ENCODE measurements around the gene ROR1. TPM values are rescaled to one million over a fixed set of nuclear protein-coding genes. Genes with fewer than 3 reads are reported as not detected.

The ROR1 gene
- polyA plus RNA-seq, 1 of the 3 experiments (the other 2 are of a cell fraction): 4.0 TPM

DNA sequence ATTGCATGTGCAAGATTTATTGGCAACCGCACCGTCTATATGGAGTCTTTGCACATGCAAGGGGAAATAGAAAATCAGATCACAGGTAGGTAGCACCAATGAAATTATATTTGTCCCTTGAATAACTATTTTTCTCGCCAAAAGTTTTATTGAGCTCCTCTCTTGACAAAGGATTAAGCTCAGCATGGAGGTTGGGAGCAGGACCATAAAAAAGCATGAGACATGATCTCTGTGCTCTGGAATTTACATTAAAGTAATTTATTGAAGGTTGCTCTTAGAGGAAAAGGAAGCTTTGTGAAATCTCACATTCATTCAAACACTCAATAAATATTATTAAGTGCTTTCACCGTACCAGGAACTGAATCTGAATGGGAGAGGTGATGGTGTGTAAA lies 363.6 kb downstream of the ROR1 start (continued):
- no peak for TF ChIP-seq POLR2AphosphoS5 (IDR thresholded peaks at IDR 0.05; ENCODE audit: low read depth, low read length)
- TF ChIP-seq JUND (IDR thresholded peaks at IDR 0.05): no peak
- TF ChIP-seq YY1 (IDR thresholded peaks at IDR 0.05; ENCODE audit: low read depth): no peak

DNA sequence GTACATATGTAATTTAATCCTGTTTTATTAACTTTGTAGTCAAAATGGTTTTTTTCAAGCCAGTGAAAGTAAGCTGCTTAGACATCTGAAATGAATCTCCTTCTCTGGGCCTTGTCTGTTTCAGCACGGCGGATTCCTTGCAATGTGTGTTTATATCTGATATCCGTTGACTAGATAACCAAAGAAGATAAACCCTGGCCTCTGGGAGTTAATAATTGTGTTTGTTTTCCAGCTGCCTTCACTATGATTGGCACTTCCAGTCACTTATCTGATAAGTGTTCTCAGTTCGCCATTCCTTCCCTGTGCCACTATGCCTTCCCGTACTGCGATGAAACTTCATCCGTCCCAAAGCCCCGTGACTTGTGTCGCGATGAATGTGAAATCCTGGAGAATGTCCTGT lies 366.1 kb downstream of the ROR1 start:
- DNase-seq: no peak
- H3K9me2 ChIP-seq: no peaks in the 10 kb centered on the region
- H3K79me2 ChIP-seq (ENCODE audit: insufficient read depth): no peaks in the 10 kb centered on the region
- H3K27me3 ChIP-seq (ENCODE audit: insufficient read depth): no peaks in the 10 kb centered on the region
- no peak overlapping the region for H2AFZ ChIP-seq (ENCODE audit: low read depth)
- peak overlapping the region in 1 of 2 experiments; percentile 79; a peak in 2 of 4 replicates for H3K27ac ChIP-seq (ENCODE audit: low read depth in 2 of 2, low read length in 1 of 2)
- peaks cover 0 to 51% of the 10 kb centered on the region in 2 experiments for H3K36me3 ChIP-seq (replicated peaks in 1 of 2; ENCODE audit: control insufficient read depth in 1 of 2, insufficient read depth in 2 of 2, low read length in 1 of 2)
- 87% methylated on average over 10 of the region's 10 CpGs for WGBS (ENCODE audit: low lambda C conversion rate)
- CTCF ChIA-PET: interaction anchor here (0.9 to 5.8 kb wide), 14 partner anchors 24 to 523 kb away, joined by 3 to 61 read pairs (median 4); partner anchors contain the start of gene ROR1
- H3K9ac ChIP-seq: no peak overlapping the region
- no peak overlapping the region for H3K4me3 ChIP-seq (ENCODE audit: low read depth in 2 of 2, low read length in 1 of 2)
- H3K4me2 ChIP-seq: no peak overlapping the region
- no peaks in the 10 kb centered on the region for H4K20me1 ChIP-seq (ENCODE audit: insufficient read depth)
- POLR2A ChIA-PET: no interaction called here
- H3K4me1 ChIP-seq (ENCODE audit: control insufficient read depth in 1 of 2, insufficient read depth in 2 of 2, low read depth in 1 of 2, low read length in 1 of 2): peaks cover 13 to 16% of the 10 kb centered on the region in 2 experiments
- H3F3A ChIP-seq (replicated peaks; ENCODE audit: insufficient read depth): no peaks in the 10 kb centered on the region
- TF ChIP-seq JUND (IDR thresholded peaks at IDR 0.05): no peak
- TF ChIP-seq EP300 (IDR thresholded peaks at IDR 0.05; ENCODE audit: borderline replicate concordance in 1 of 2, low read depth in 1 of 2, low read length in 1 of 2): peak in 1 of 2 experiments; percentile 79; a peak in 2 of 4 replicates
- peak; percentile 80 for TF ChIP-seq RCOR1 (IDR thresholded peaks at IDR 0.05; ENCODE audit: low read length)
- peak; percentile 36; the same call in 1 of the 2 replicates for TF ChIP-seq GATA2 (CRISPR knock-in tag; IDR thresholded peaks at IDR 0.05)
- no peaks in the 10 kb centered on the region for H3K9me3 ChIP-seq

DNA sequence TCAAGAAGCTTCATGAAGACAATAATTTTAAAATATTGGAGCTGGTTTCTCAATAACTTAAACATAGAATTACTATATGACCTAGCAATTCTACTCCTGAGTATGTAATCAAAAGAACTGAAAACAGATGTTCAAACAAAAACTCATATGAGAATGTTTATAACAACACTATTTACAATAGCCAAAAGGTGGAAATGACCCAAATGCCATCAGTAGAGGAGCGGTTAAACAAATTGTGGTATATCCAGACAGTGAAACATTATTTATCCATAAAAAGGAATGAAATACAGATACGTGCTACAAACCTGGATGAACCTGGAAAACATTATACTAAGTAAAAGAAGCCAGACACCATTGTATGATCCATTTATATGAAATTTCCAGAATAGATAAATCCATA lies 366.8 kb downstream of the ROR1 start:
- Histone ChIP-seq H3K27ac (ENCODE audit: low read depth in 2 of 2, low read length in 1 of 2) (peak overlapping the region in 1 of 2 experiments; percentile 79; a peak in 2 of 4 replicates), H3K79me2 (ENCODE audit: insufficient read depth) (no peaks in the 10 kb centered on the region), H4K20me1 (ENCODE audit: insufficient read depth) (no peaks in the 10 kb centered on the region), H3K9me2 (no peaks in the 10 kb centered on the region), H3K36me3 (replicated peaks in 1 of 2; ENCODE audit: control insufficient read depth in 1 of 2, insufficient read depth in 2 of 2, low read length in 1 of 2) (peaks cover 0 to 55% of the 10 kb centered on the region in 2 experiments), H3K4me2 (no peak overlapping the region), H3K4me3 (ENCODE audit: low read depth in 2 of 2, low read length in 1 of 2) (no peak overlapping the region), H2AFZ (ENCODE audit: low read depth) (no peak overlapping the region), H3K9ac (no peak overlapping the region), H3K4me1 (ENCODE audit: control insufficient read depth in 1 of 2, insufficient read depth in 2 of 2, low read depth in 1 of 2, low read length in 1 of 2) (peaks cover 13 to 16% of the 10 kb centered on the region in 2 experiments; a peak in 3 of 4 replicates), H3K27me3 (ENCODE audit: insufficient read depth) (no peaks in the 10 kb centered on the region), H3F3A (replicated peaks; ENCODE audit: insufficient read depth) (no peaks in the 10 kb centered on the region), H3K9me3 (no peaks in the 10 kb centered on the region)
- POLR2A ChIA-PET: no interaction called here
- DNase-seq: no peak
- TF ChIP-seq SMC3 (IDR thresholded peaks at IDR 0.05; ENCODE audit: low read depth, low read length) (no peak), FOXJ3 (CRISPR knock-in tag; IDR thresholded peaks at IDR 0.05) (no peak), EZH2phosphoT487 (IDR thresholded peaks at IDR 0.05; ENCODE audit: borderline replicate concordance, low read depth) (no peak), RAD21 (IDR thresholded peaks at IDR 0.05; ENCODE audit: low read length) (no peak)
- TF ChIP-seq, protein P1, sequence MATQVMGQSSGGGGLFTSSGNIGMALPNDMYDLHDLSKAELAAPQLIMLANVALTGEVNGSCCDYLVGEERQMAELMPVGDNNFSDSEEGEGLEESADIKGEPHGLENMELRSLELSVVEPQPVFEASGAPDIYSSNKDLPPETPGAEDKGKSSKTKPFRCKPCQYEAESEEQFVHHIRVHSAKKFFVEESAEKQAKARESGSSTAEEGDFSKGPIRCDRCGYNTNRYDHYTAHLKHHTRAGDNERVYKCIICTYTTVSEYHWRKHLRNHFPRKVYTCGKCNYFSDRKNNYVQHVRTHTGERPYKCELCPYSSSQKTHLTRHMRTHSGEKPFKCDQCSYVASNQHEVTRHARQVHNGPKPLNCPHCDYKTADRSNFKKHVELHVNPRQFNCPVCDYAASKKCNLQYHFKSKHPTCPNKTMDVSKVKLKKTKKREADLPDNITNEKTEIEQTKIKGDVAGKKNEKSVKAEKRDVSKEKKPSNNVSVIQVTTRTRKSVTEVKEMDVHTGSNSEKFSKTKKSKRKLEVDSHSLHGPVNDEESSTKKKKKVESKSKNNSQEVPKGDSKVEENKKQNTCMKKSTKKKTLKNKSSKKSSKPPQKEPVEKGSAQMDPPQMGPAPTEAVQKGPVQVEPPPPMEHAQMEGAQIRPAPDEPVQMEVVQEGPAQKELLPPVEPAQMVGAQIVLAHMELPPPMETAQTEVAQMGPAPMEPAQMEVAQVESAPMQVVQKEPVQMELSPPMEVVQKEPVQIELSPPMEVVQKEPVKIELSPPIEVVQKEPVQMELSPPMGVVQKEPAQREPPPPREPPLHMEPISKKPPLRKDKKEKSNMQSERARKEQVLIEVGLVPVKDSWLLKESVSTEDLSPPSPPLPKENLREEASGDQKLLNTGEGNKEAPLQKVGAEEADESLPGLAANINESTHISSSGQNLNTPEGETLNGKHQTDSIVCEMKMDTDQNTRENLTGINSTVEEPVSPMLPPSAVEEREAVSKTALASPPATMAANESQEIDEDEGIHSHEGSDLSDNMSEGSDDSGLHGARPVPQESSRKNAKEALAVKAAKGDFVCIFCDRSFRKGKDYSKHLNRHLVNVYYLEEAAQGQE (IDR thresholded peaks at IDR 0.05; ENCODE audit: low read depth, low read length): no peak
- 52% methylated on average over 2 of the region's 2 CpGs for WGBS (ENCODE audit: low lambda C conversion rate)
- CTCF ChIA-PET: interaction anchor here (1.6 to 5.8 kb wide), 5 partner anchors 23 to 524 kb away, joined by 3 to 61 read pairs (median 49); partner anchors contain the start of gene ROR1
